Ovary (tissue), 3 donors: Measurements from ENCODE around the gene SOSTDC1.

ENCODE experiments used
- CTCF ChIP-seq, 3 donors: fragments of 450-650 bp in 2 of 3; fragments of 200-600 bp in 1 of 3; IDR thresholded peaks; one replicate each; pipeline versions ENCODE4 v1.5.1 to v1.8.0; 2016 to 2022; ENCODE audit warnings: antibody characterized with exemption in 3 of 3, mild to moderate bottlenecking in 1 of 3
- EP300 ChIP-seq: sonication (generic); formaldehyde crosslinking; IDR thresholded peaks from one replicate; pipeline ENCODE4 v1.6.1; 2017; ENCODE audit warnings: antibody characterized with exemption
- POLR2A ChIP-seq: fragments of 450-650 bp; IDR thresholded peaks from one replicate; pipeline ENCODE4 v1.6.1; 2017; ENCODE audit warnings: antibody characterized with exemption, mild to moderate bottlenecking, moderate library complexity
- donor health status: DM: no; HTN: no; CAD: no.

DNA sequence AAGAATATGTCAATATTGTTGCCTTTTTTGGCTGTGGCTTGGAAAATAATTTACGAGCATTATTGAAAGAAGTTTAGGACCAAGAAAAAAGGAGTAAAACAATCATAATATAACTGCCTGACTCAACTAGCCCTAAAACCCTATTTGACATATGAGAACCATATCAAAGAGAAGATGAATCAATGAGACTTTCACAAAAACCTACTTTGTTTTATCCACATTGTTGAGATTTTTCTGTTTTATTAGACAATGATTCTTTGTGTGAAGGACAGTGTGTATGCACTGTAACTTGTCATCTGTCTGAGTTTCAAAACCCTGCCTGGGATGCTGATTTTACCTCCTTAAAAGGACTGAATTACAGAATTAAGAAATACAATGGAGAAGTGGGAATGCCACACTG lies 19.0 kb downstream of the SOSTDC1 start:
- TF ChIP-seq CTCF (IDR thresholded peaks at IDR 0.05) (no peak), POLR2A (no peak), EP300 (no peak)
